GM18520 (cell line): ENCODE measurements around the gene HACD4.

Experiments used
- ATAC-seq: cut with Tn5 transposase; IDR thresholded peaks from one replicate; pipeline ENCODE4 v1.9.1; 2021; ENCODE audit not compliant: unreplicated experiment

HACD4 gene, protein sequence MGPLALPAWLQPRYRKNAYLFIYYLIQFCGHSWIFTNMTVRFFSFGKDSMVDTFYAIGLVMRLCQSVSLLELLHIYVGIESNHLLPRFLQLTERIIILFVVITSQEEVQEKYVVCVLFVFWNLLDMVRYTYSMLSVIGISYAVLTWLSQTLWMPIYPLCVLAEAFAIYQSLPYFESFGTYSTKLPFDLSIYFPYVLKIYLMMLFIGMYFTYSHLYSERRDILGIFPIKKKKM

DNA sequence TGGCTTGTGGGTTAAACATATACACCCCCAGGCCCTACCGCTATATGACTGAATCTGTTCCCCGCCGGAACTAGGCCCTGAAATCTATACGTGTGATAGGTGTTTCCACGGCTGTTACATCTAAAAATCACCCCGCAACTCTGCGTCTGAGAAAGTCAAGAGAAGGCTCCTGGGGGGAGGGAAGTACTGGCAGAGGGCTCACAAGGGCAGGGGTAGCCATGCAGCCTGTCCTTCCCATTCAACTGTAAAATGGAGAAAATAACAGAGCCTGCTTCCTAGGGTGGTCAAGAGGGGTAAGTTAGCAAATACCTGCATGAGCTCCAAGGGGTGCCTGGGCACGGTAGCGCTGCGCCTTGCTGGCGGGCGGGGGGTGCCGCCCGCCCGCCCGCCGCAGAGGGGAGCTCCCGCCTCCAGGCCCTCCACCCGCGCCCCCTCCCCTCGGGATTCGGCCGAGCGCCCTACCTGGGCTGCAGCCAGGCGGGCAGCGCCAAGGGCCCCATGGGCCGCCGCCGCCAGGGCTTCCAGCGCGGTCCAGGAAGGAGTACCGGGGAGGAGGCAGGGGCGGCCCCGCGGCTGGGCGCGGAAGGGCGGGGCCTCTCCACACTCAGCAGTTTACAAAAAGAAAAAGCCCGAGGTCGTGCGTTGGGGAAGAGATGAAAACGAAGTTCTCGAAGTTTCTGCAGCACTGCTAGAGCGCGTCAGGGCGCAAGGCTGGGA, at the start of gene HACD4:
Gene HACD4 (minus strand): TSS at position 550 of the 717 bp plus-strand sequence. CDS start 50 bp downstream, at position 500.
- ATAC-seq: peak; percentile 47

DNA sequence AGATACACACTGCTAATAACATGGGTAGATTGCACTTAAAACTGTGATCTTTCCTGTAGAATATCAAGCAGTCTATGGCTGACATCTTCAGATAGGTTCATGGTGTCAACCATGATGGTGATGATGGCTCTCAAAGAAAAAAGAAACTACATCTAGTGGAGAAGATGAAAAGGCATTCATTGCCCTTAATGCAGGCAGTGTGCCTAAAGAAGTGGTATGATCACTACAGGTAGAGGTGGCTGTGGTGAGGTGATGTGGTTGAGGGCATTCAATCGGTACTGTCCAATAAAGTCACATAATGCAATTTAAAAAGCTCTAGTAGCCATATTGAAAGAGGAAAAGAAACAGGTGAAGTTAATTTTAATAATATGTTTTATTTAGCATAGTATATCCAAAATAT, 49.4 kb upstream of the HACD4 start:
- ATAC-seq: no peak

DNA sequence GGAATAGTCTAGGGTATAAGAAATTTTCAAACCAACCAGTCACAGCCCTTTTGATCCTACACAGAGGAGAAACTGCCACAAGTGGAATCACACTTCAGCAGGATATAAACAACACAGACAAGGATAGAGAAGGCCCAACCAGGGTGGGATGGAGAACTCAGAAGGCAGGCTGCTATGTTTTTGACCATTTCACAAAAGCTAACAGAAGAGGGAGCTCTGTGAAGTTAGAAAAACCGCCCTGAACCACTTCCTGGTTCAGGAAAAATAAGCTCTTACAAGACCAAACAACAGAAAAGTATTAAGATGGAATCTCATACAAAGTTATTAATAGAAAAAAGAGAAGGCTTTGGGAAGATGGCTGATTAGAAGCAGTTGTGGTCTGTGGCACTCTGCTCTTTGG, 47.3 kb upstream of the HACD4 start:
- ATAC-seq: no peak

DNA sequence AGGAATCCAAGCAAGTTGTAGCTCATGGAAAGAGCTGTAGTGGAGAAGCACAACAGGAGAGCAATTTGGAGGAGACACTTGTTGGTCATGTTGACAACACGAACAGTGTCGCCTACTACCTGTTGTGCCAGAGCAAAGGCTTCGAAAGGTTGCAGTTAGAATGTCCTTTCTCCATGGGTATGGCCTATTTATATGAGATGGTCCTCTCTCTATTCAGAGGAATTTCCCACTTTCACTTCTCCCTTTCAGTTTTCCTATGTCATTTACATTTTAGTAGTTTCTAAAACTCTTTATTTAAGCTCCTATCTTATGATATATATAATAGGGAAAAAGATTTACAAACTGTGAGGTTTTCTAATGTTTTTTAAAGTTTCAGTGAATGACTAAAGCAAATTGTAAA, 46.3 kb upstream of the HACD4 start, which contains the start of gene IFNB1:
Gene IFNB1 (minus strand): TSS at position 162 of the 400 bp plus-strand sequence. CDS start 73 bp downstream, at position 89.
- ATAC-seq: no peak

DNA sequence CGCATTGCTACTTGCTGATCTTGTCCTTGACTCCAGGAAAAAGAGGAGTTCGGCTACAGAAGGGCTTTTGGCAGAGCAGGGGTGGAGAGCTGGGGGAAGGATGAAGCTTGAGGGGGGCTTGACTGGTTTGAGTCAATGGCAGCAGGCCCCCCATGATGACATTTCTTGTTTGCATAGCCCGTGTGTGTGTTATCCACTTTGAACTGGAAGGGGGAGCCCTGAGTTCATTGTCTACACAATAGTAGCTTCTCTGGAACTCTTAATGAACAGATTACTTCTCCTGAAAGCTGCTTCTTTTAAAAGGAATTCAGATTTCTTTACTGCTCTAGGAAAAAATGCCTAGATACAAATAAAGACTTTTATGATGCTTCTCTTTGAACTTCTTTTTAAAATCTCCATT, 44.0 kb upstream of the HACD4 start:
- ATAC-seq: no peak

DNA sequence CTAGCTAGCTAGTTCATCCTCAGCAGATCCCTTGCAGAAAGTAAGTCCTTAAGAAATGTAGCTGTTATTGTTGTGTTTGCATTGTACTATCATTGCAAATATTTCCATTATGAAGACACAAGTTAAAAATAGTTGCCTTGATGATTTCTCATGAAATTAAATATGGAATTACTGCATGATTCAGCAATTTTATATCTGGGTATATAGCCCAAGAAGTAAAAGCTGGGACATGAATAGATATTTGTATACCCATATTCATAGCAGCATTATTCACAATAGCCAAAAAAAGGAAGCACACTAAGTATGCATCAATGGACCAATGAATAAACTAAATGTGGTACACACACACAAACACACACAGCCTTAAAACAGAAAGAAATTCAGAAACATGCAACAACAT, 39.5 kb upstream of the HACD4 start:
- ATAC-seq: no peak

DNA sequence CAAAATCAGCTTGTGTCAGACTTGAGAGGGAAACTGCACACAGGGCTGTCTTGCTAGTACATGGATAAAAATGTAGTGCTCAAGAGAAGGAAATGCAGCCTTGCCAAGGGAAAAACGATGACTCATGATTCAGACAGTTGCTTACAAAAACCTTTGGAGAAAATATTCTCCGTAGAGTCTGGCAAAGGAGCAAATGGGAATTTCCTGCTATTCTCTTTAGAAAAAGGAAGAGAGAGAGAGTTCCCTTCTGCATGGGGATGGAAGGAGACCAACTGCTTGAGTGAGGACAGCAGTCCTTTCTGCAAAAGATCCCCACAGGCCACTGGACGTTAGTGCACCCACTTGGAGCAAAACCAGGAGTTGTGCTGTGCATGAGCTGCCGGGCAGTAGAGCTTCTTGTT, 38.7 kb upstream of the HACD4 start:
- no peak for ATAC-seq

DNA sequence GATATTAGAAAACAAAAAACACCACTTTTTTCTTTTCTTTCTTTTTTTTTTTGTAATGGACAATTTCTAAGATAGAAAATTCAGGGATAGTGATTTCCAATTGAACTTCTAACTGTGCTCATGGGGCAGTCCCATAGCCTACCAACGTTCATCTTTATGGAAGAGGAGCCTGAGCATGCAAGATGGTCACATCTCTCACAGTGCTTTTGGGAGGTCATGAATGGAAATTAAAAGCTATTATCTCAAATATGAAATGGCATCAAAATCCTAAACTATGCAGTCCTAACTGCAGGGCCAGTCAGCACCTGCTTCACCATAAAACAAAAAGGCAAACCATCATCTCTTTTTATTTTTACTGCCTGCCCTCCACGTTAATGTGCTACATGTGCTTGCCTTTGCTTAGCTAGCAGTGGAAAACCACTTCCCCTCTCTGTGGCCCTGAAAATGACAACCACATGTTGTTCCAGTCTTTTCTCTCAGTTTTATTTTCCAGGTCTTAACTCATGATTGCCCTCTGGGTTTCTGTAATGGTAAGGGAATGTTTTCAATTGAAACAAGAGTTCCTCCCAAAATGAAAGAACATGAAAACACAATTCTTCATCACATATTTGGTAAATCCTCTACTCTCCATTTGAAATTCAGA, 29.6 kb upstream of the HACD4 start:
- no peak for ATAC-seq

DNA sequence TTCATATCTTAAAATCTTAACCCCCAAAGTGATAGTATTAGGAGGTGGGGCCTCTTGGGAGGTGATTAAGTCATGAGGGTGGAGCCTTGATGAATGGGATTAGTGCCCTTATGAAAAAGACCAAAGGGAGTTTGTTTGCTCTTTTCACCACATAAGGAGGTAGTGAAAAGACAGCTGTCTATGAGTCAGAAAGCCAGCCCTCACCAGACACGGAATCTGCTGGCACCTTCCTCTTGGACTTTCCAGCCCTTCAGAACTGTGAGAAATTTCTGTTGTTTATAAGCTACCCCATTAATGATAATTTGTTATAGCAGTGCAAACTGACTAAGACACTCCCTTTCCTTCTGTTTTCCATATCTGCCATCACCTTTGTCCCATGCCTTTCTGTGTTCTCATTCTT, 25.5 kb upstream of the HACD4 start:
- ATAC-seq: no peak

DNA sequence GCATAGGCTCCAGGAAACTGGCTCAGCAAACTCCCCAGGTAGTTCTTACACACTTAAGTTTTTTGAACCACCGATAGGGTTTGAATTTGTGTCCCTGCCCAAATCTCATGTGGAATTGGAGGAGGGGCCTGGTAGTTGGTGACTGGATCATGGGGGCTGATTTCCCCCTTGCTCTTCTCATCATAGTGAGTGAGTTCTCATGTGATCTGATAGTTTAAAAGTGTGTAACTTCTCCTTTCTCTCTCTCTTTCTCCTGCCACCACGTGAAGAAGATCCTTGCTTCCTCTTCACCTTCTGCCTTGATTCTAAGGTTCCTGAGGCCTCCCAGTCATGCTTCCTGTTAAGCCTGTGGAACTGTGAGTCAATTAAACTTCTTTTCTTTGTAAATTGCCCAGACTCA, 22.4 kb upstream of the HACD4 start:
- ATAC-seq: no peak

DNA sequence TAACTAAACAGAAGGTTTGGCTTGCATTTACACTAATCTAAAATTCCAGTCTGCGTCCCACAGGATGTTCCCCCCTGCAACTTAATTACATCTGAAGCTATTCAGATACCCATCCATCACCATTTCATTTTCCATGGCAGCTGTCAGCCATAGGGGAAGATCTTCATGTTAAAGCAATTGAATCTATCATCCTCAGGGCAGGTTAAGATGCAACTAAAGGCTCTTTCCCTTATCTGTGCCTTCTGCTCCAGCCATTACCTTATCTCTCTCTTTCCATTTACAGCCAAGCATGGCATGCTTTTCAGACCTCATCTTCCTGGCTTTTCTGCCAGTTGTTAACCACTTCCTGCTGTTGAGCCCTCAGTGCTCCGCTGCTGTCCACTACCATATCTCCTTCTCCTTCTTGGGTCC, 15.8 kb upstream of the HACD4 start:
- ATAC-seq: no peak

DNA sequence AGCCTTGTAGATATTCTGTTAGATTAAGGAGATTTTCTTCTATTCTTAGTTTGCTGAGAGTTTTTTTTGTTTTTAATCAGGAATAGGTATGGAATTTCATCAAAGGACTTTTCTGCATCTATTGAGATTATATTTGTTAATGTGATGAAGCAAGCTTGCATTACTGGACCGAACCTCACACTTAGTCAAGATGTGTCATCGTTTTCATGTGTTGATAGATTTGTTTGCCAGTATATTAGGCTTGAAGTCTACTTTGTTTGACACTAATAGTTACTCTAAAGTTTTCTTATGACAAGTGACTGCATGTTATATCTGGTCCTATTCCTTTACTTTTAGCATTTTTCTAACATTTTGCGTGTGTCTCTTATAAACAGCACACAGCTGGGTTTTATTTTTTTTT, 12.4 kb upstream of the HACD4 start:
- no peak for ATAC-seq

DNA sequence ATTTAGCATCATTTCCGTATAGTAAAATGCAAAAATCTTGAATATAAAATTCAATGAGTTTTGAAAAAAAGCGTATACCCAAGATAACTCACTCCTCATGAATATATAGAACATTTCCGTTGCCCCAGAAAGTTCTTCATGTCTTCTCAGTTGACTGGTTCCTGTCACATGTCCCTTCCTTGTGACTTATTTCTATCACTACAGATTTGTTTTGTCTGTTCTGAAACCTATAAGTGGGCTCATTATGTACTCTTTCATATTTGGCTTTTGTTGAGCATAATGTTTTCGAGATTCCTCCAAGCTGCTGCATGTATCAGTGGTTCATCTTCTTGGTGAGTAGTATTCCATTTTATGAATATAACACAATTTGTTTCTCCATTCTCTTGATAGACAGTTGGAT, 11.0 kb upstream of the HACD4 start:
- ATAC-seq: no peak

DNA sequence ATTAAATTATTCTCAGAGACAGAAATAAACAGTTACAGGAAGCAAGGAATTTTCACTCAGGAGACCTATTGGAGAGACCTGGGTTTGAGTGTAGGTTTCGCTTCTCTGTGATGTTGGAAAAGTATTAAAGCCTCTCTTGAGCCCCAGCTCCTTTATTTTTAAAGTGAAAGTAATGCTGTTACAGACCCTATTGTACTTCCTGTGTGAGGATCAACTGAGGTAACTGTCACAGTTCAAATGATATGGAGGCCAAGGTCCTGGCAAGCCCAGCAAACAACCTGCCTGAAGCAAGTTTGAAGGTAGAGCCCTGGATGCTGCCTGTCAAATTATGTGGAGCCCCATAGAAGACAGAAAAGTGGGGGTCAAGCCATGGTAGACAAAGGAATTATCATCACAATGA, 7.9 kb upstream of the HACD4 start:
- ATAC-seq: no peak

DNA sequence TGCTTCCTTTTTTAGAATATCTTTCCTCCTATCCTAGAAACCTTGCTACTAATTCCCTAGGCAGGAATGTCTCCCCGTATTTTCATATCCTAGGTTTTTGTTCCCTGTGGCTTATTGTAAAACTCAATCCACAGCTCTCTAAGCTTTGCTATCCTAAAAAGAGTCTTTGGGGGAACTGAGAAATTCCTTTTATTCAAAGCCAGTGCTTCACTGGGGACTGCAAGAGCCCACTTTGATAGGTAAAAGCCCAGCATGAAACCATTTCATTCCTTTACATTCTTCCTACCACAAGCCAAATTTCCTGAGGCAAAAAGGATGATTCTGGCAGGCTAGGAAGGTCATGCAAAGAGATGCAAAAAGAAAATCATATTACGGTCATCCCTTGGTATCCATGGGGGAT, 5.8 kb upstream of the HACD4 start:
- no peak for ATAC-seq

DNA sequence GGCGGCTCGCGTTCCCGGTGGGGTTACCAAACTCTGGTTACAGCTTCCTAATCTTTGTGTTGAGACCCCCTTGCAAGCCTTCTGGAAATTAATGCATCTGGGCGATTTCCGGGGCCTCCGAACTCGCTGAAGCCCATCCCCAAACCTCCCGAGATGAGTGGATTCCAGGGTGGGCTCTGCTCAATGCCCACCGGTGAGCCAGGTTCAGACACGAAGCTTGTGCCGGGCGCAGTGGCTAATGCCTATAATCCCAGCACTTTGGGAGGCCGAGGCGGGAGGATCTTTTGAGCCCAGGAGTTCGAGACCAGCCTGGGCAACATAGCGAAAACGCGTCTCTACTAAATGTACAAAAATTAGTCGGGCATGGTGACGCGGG, 356 bp upstream of the HACD4 start:
- no peak for ATAC-seq

DNA sequence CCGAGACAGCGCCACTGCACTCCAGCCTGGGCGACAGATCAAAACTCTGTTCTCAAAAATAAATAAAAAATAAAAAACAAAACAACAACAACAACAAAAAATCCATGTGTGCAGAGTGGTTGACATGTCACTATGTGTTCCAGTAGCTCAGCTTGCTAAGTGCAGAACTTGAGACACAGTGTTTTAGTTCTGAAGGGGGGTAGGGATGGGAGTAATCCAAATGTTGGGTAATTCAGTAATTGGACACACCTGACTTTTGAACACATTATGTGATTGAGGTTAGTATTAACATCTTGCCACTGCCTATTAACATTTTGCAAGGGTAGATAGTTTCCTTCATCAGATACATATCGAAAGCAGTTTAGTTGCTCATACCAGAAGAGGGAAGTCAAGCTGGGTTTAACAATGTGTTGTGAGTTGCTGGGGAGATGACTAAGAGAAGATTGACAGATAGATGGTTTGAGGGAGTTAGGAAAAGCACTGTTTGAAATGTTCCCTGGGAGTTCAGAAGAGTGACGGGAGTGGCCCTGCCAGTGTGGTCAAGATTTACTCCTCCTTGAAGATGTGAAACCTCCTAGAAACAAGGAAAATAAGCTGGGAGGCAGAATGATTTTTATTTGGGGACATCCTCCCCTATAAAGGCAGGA, 928 bp downstream of the HACD4 start:
- peak; percentile 78 for ATAC-seq

DNA sequence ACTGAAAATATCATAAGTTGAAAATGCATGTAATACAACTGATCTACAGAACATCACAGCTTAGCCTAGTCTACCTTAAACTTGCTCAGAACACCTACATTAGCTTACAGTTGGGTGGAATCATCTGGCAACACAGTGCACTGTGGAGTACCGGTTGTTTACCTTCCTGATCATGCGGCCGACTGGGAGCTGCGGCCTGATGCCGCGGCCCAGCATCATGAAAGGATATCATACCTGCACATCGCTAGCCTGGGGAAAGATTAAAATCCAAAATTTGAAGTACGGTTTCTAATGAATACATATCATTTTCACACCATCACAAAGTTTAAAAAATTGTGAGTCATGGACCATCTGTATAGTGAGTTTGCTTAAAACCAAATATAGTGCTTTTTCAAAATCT, 1.8 kb downstream of the HACD4 start:
- ATAC-seq: no peak

DNA sequence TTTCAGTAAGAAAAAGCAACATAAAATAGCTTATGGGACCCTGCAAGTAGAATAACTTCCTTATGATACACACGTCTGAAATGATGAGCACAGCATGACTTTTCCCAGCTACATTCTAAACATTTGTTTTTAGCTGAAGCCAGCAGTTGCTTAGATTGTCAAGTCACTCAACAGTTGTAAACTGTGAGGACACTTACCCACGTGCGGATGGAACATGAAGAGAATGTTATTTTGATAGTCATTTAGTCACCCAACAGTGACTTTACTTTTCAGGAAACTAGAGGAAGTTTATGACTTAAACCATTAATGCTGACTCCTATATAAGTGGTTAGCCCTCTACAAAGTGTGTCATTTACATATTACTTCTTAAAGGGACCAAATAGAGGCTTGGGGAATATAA, 3.0 kb downstream of the HACD4 start:
- no peak for ATAC-seq

DNA sequence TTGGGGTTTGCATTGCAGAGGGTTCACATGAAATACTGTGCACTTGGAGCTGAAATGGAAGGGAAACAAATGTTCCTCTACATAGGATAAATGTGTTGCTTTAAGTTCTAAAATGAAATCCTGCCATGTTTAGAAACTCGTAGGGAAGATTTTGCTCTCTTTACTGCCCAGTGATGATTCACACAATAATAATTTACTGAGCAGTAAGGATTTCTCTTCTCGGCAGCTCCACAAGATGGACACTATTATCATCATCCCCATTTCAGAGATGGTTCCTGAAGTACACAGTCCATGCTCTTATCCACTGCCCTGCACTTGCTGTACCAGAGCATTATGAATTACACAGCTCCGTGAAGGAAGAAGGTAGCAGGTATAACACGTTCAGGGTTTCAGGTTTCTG, 4.1 kb downstream of the HACD4 start:
- no peak for ATAC-seq

DNA sequence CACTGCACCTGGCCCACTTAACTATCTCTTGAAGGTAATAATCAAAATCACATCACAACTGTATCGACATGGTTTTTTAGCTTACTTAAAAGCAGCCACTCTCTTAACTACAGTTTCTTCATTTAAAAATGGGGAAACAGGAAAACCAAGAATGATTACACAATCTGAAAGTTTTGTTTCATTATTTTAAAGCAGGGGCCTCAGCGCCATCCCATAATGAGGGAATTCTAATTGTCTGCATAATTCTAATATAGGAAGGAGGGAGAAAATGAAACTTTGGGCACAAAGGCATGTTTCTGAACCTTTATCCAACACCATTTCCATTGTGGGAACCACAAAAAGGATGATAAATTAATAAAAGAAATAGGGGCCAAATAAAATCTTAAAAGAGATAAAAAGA, 7.6 kb downstream of the HACD4 start:
- ATAC-seq: no peak

DNA sequence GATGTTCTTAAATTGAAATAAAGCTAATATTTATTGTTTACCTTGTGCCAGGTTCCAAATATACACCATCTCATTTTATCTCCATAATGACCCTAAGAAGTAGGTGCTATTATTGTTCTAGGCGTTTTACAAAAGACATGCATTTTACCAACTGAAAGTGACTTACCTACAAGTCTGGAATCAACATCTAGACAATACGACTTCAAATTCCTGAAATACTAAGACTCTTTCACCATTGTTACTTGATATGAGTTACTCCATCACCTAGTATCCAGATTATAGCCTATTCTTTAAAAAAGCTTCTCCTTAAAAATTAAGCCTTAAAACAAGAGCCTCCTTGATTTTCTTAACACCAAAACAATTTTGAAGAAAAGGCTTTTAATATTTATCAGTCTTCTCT, 13.3 kb downstream of the HACD4 start:
- ATAC-seq: no peak
